H9 (cell line): Measurements from ENCODE around the gene NTN3. TPM values are rescaled to one million over a fixed set of nuclear protein-coding genes. Genes with fewer than 3 reads are reported as not detected.

ENCODE experiments used
- DNase-seq: peaks from one replicate; pipeline ENCODE4 v3.0.0-alpha.2; 2017
- H2AFZ ChIP-seq: one replicate; pipeline ENCODE4 v1.6.1; 2013; ENCODE audit warnings: mild to moderate bottlenecking, low read length, control low read depth, moderate library complexity
- H2AK5ac ChIP-seq: 2 replicates; pipeline ENCODE4 v1.6.1; 2013; ENCODE audit warnings: low read length, control low read depth, mixed read lengths; ENCODE audit not compliant: insufficient read length
- H2BK120ac ChIP-seq: one replicate; pipeline ENCODE4 v1.6.1; 2013; ENCODE audit warnings: low read depth, mild to moderate bottlenecking, low read length, control low read depth, inconsistent platforms; ENCODE audit not compliant: poor library complexity, severe bottlenecking
- H2BK12ac ChIP-seq: 2 replicates; pipeline ENCODE4 v1.6.1; 2013; ENCODE audit warnings: low read length, control low read depth, mixed read lengths, low read depth; ENCODE audit not compliant: insufficient read length
- H2BK15ac ChIP-seq: 2 replicates; pipeline ENCODE4 v1.6.1; 2013; ENCODE audit warnings: low read depth, low read length, control low read depth
- H2BK20ac ChIP-seq: one replicate; pipeline ENCODE4 v1.6.1; 2013; ENCODE audit warnings: low read depth, mild to moderate bottlenecking, low read length, control low read depth, inconsistent platforms; ENCODE audit not compliant: poor library complexity, severe bottlenecking
- H2BK5ac ChIP-seq: 2 replicates; pipeline ENCODE4 v1.6.1; 2013; ENCODE audit warnings: low read length, control low read depth, mixed read lengths; ENCODE audit not compliant: insufficient read length
- H3K14ac ChIP-seq: 2 replicates; pipeline ENCODE4 v1.6.1; 2013; ENCODE audit warnings: low read length, control low read depth; ENCODE audit not compliant: insufficient read depth
- H3K18ac ChIP-seq: 2 replicates; pipeline ENCODE4 v1.6.1; 2013; ENCODE audit warnings: low read depth, mild to moderate bottlenecking, mixed read lengths, low read length, control low read depth; ENCODE audit not compliant: insufficient read length
- H3K23ac ChIP-seq: 2 replicates; pipeline ENCODE4 v1.6.1; 2013; ENCODE audit warnings: low read length, control low read depth, mixed read lengths, low read depth; ENCODE audit not compliant: insufficient read length
- H3K23me2 ChIP-seq: 2 replicates; pipeline ENCODE4 v1.6.1; 2013; ENCODE audit warnings: low read depth, mild to moderate bottlenecking, mixed read lengths, low read length, control low read depth; ENCODE audit not compliant: insufficient read length, poor library complexity, severe bottlenecking
- H3K27ac ChIP-seq: 2 replicates; pipeline ENCODE4 v1.5.1; 2013; ENCODE audit warnings: low read length, control low read depth, mixed read lengths, low read depth; ENCODE audit not compliant: insufficient read length
- H3K27me3 ChIP-seq: 2 replicates; pipeline ENCODE4 v1.6.1; 2013; ENCODE audit warnings: low read length, control low read depth, inconsistent platforms; ENCODE audit not compliant: insufficient read depth
- H3K4ac ChIP-seq: 2 replicates; pipeline ENCODE4 v1.6.1; 2013; ENCODE audit warnings: low read depth, mild to moderate bottlenecking, control low read depth, inconsistent platforms, low read length, moderate library complexity
- H3K4me1 ChIP-seq: 2 replicates; pipeline ENCODE4 v1.6.1; 2013; ENCODE audit warnings: low read length, control low read depth, inconsistent platforms; ENCODE audit not compliant: insufficient read depth
- H3K4me2 ChIP-seq: 2 replicates; pipeline ENCODE4 v1.6.1; 2013; ENCODE audit warnings: low read length, control low read depth, mixed read lengths; ENCODE audit not compliant: insufficient read length, insufficient read depth
- H3K56ac ChIP-seq: 2 replicates; pipeline ENCODE4 v1.6.1; 2013; ENCODE audit warnings: low read depth, mild to moderate bottlenecking, mixed read lengths, low read length, control low read depth; ENCODE audit not compliant: insufficient read length
- H3K79me1 ChIP-seq: 2 replicates; pipeline ENCODE4 v1.6.1; 2013; ENCODE audit warnings: low read depth, mild to moderate bottlenecking, moderate library complexity, low read length, control low read depth, inconsistent platforms; ENCODE audit not compliant: insufficient read depth, poor library complexity, severe bottlenecking
- H3K79me2 ChIP-seq: 2 replicates; pipeline ENCODE4 v1.6.1; 2013; ENCODE audit warnings: low read length, control low read depth, inconsistent platforms; ENCODE audit not compliant: insufficient read depth
- H3K9ac ChIP-seq: 2 replicates; pipeline ENCODE4 v1.6.1; 2013; ENCODE audit warnings: low read length, control low read depth, mixed read lengths; ENCODE audit not compliant: insufficient read length; ENCODE audit errors: extremely low read depth
- H3K9me3 ChIP-seq: one replicate; pipeline ENCODE4 v1.6.1; 2013; ENCODE audit warnings: low read depth, low read length, inconsistent platforms; ENCODE audit not compliant: control insufficient read depth
- H3T11ph ChIP-seq: one replicate; pipeline ENCODE4 v1.6.1; 2013; ENCODE audit warnings: mild to moderate bottlenecking, low read length, control low read depth, inconsistent platforms
- H4K20me1 ChIP-seq: one replicate; pipeline ENCODE4 v1.6.1; 2013; ENCODE audit not compliant: control insufficient read depth, insufficient read length, insufficient read depth
- H4K5ac ChIP-seq: 2 replicates; pipeline ENCODE4 v1.6.1; 2013; ENCODE audit warnings: low read depth, mild to moderate bottlenecking, mixed read lengths, low read length, control low read depth; ENCODE audit not compliant: insufficient read length
- H4K8ac ChIP-seq: replicated peaks from 2 replicates; pipeline ENCODE4 v1.6.1; 2013; ENCODE audit warnings: low read length, control low read depth, mixed read lengths, low read depth; ENCODE audit not compliant: insufficient read length
- H4K91ac ChIP-seq: 2 replicates; pipeline ENCODE4 v1.6.1; 2013; ENCODE audit warnings: low read depth, mild to moderate bottlenecking, moderate library complexity, mixed read lengths, low read length, control low read depth; ENCODE audit not compliant: insufficient read length
- H3K27ac Mint-ChIP-seq, 3 experiments: 2 replicates in 2 of 3; 3 replicates in 1 of 3; pipeline ENCODE4 v1.8.0; 2020 to 2021; ENCODE audit warnings: mixed read lengths in 3 of 3, mild to moderate bottlenecking in 1 of 3, moderate library complexity in 1 of 3
- H3K27me3 Mint-ChIP-seq: 2 replicates; pipeline ENCODE4 v1.8.0; 2021; ENCODE audit warnings: low read depth, mild to moderate bottlenecking, moderate library complexity, mixed read lengths
- H3K36me3 Mint-ChIP-seq, 3 experiments: 2 replicates in 2 of 3; 3 replicates in 1 of 3; pipeline ENCODE4 v1.8.0; 2020 to 2021; ENCODE audit warnings: low read depth in 3 of 3, mixed read lengths in 3 of 3; ENCODE audit not compliant: insufficient read depth in 1 of 3
- H3K4me1 Mint-ChIP-seq, 2 experiments: 2 replicates each; pipeline ENCODE4 v1.8.0; 2020; ENCODE audit warnings: mixed read lengths in 2 of 2
- H3K4me3 Mint-ChIP-seq, 2 experiments: 2 replicates in 1 of 2; 3 replicates in 1 of 2; pipeline ENCODE4 v1.8.0; 2020 to 2021; ENCODE audit warnings: mild to moderate bottlenecking in 2 of 2, mixed read lengths in 2 of 2, moderate library complexity in 1 of 2
- H3K9me3 Mint-ChIP-seq, 2 experiments: 2 replicates in 1 of 2; 3 replicates in 1 of 2; pipeline ENCODE4 v1.8.0; 2020; ENCODE audit warnings: mild to moderate bottlenecking in 2 of 2, mixed read lengths in 2 of 2, moderate library complexity in 1 of 2
- WGBS: extraction: QIAGEN DNeasy Blood & Tissue Kit; methylation state at CpG from one replicate; pipeline ENCODE4 v1.1.7; 2013; ENCODE audit warnings: missing lambda C conversion rate, low lambda C conversion rate, mixed read lengths; ENCODE audit not compliant: insufficient read length; ENCODE audit errors: extremely low coverage; 5-methylcytosine and 5-hydroxymethylcytosine counted together
- total RNA-seq: library from RNA; stranded (reverse); gene quantifications from 2 replicates; pipeline ENCODE4 v1.2.1, GENCODE V29; 2021
- TF ChIP-seq, protein P1 (sequence below): fragments of 200-600 bp; sonication (generic); conservative IDR thresholded peaks from 3 replicates; pipeline ENCODE4 v1.8.0; 2021; ENCODE audit warnings: antibody characterized with exemption, mild to moderate bottlenecking

The NTN3 gene
- total RNA-seq, 1 experiment from 2014 or later, result 1.3 TPM

DNA sequence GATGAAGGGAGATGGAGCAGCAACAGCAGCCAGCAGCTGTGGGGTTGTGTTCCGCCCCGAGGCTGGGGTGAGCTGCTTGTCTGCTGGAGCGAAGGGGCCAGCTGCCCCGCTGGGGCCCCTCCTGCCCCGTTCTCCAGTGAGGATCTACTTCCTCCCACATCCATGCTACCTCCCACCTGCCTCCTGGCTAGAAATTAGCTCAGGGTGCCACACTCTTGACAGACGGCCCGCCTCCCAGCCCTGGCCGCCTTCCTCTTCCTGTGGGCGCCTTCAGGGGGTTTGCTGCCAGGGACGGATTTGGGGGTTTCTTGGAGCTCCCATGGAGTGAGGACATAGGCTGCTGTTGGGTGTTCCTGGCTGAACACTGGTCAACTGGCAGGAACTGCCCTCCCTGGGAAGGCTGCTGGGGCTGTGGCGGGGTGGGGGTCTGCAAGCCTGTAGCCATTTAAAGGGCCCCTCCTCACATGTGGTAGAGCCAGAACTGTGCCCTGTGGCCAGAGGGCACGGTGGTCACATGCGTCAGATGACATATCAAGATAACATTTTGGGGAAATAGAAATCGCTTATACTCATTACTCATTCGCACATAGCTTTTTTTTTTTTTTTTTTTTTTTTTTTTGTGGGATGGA lies 16.9 kb downstream of the NTN3 start:
- H3K56ac ChIP-seq, result no peak overlapping the region
- no peaks in the 10 kb centered on the region for H3K36me3 Mint-ChIP-seq
- no peaks in the 10 kb centered on the region for H3K79me1 ChIP-seq
- no peaks in the 10 kb centered on the region for H3K9me3 ChIP-seq
- H2AFZ ChIP-seq, result no peak overlapping the region
- no peak overlapping the region for H3K4ac ChIP-seq
- no peaks in the 10 kb centered on the region for H3K27me3 Mint-ChIP-seq
- H3K27me3 ChIP-seq, result no peaks in the 10 kb centered on the region
- no peak overlapping the region for H3K9ac ChIP-seq
- no peaks in the 10 kb centered on the region for H3K23me2 ChIP-seq
- TF ChIP-seq, protein P1, sequence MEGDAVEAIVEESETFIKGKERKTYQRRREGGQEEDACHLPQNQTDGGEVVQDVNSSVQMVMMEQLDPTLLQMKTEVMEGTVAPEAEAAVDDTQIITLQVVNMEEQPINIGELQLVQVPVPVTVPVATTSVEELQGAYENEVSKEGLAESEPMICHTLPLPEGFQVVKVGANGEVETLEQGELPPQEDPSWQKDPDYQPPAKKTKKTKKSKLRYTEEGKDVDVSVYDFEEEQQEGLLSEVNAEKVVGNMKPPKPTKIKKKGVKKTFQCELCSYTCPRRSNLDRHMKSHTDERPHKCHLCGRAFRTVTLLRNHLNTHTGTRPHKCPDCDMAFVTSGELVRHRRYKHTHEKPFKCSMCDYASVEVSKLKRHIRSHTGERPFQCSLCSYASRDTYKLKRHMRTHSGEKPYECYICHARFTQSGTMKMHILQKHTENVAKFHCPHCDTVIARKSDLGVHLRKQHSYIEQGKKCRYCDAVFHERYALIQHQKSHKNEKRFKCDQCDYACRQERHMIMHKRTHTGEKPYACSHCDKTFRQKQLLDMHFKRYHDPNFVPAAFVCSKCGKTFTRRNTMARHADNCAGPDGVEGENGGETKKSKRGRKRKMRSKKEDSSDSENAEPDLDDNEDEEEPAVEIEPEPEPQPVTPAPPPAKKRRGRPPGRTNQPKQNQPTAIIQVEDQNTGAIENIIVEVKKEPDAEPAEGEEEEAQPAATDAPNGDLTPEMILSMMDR, result no peak
- no peak overlapping the region for H3K27ac Mint-ChIP-seq
- no peaks in the 10 kb centered on the region for H3K79me2 ChIP-seq
- no CpG with 5 or more reads among the region's 15 CpGs for WGBS
- no peak overlapping the region for H4K8ac ChIP-seq
- no peak overlapping the region for H3K18ac ChIP-seq
- no peak overlapping the region for H2AK5ac ChIP-seq
- H4K91ac ChIP-seq, result no peak overlapping the region
- no peaks in the 10 kb centered on the region for H3K4me1 ChIP-seq
- peaks cover 9 to 15% of the 10 kb centered on the region in 2 experiments for H3K4me1 Mint-ChIP-seq
- no peak overlapping the region for H2BK15ac ChIP-seq
- H3K9me3 Mint-ChIP-seq, result no peaks in the 10 kb centered on the region
- no peak overlapping the region for H2BK120ac ChIP-seq
- no peak overlapping the region for H2BK12ac ChIP-seq
- H3K23ac ChIP-seq, result no peak overlapping the region
- H3K4me2 ChIP-seq, result no peak overlapping the region
- no peaks in the 10 kb centered on the region for H4K20me1 ChIP-seq
- no peak overlapping the region for H3K4me3 Mint-ChIP-seq
- DNase-seq, result no peak
- no peak overlapping the region for H2BK20ac ChIP-seq
- H2BK5ac ChIP-seq, result no peak overlapping the region
- no peak overlapping the region for H3K14ac ChIP-seq
- no peak overlapping the region for H4K5ac ChIP-seq
- no peak overlapping the region for H3T11ph ChIP-seq
- H3K27ac ChIP-seq, result no peak overlapping the region
